T-helper 1 cell treated with Interleukin-12 subunit alpha and Interleukin-12 subunit beta and Interleukin-4 antibody, amounts not matched to agents 30 μg/mL and 1 μg/mL, for 36 hours (primary cell): ENCODE measurements around the gene RAB34.

Source experiments
- H3K27ac Mint-ChIP-seq: one replicate; pipeline ENCODE4 v1.8.0; 2021; ENCODE audit warnings: mild to moderate bottlenecking, mixed read lengths
- H3K27me3 Mint-ChIP-seq: one replicate; pipeline ENCODE4 v1.8.0; 2021; ENCODE audit warnings: low read depth, mixed read lengths
- H3K36me3 Mint-ChIP-seq: one replicate; pipeline ENCODE4 v1.8.0; 2021; ENCODE audit warnings: low read depth, mixed read lengths
- H3K4me1 Mint-ChIP-seq: one replicate; pipeline ENCODE4 v1.8.0; 2021; ENCODE audit warnings: low read depth, mixed read lengths
- H3K4me3 Mint-ChIP-seq: one replicate; pipeline ENCODE4 v1.8.0; 2021; ENCODE audit warnings: mild to moderate bottlenecking, moderate library complexity, mixed read lengths
- H3K9me3 Mint-ChIP-seq: one replicate; pipeline ENCODE4 v1.8.0; 2021; ENCODE audit warnings: mixed read lengths

Gene RAB34

GRCh38 chr17:28749516-28750177 is 32.0 kb upstream of the RAB34 start:
- no peaks in the 10 kb centered on the region for H3K9me3 Mint-ChIP-seq
- H3K36me3 Mint-ChIP-seq = peaks cover 6% of the 10 kb centered on the region
- H3K4me1 Mint-ChIP-seq = peaks cover 21% of the 10 kb centered on the region
- no peaks in the 10 kb centered on the region for H3K27me3 Mint-ChIP-seq
- H3K27ac Mint-ChIP-seq = no peak overlapping the region
- H3K4me3 Mint-ChIP-seq = no peak overlapping the region

- Mint-ChIP-seq H3K4me1 (peaks cover 21% of the 10 kb centered on the region), H3K4me3 (peak overlapping the region; percentile 33), H3K9me3 (no peaks in the 10 kb centered on the region), H3K27me3 (no peaks in the 10 kb centered on the region), H3K27ac (peak overlapping the region; percentile 78), H3K36me3 (peaks cover 6% of the 10 kb centered on the region)
Observed at GRCh38 chr17:28748852-28749515, 31.3 kb upstream of the RAB34 start.

GRCh38 chr17:28747801-28748750 is 30.4 kb upstream of the RAB34 start:
- H3K4me1 Mint-ChIP-seq = peaks cover 23% of the 10 kb centered on the region
- H3K27ac Mint-ChIP-seq = peak overlapping the region; percentile 78
- H3K4me3 Mint-ChIP-seq = no peak overlapping the region
- H3K9me3 Mint-ChIP-seq = no peaks in the 10 kb centered on the region
- H3K27me3 Mint-ChIP-seq = no peaks in the 10 kb centered on the region
- peaks cover 6% of the 10 kb centered on the region for H3K36me3 Mint-ChIP-seq

DNA sequence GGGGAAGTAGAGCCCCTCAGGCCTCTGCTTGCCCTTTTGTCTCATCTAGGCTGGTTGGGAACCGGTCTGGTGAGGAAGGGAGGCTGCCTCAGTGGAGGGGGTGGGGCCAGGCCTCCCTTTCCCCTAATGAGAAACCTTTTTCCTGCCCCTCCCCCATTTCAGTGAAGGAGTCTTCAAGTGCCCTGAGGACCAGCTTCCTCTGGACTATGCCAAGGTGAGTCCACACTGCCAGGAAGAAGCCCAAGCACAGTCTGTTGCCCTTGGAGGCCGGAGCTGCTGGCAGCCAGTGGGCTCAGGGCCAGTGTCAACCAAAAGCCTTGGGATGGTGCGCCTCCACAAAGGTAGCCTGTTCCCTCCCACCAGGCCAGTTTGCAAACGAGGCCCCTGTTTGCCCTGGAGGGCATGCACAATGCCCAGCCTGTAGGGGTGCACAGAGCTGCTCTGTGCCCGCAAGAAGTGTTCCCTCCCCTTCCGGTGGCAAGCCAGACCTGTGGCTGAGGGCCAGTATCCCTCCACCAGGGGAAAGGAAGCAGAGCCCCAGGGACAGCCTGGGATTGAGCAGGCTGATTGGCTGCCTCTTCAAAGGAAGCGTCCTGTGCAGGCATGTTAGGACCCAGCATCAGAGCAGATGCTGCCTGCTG is 29.5 kb upstream of the RAB34 start:
- no peak overlapping the region for H3K27ac Mint-ChIP-seq
- no peak overlapping the region for H3K4me3 Mint-ChIP-seq
- H3K27me3 Mint-ChIP-seq = no peaks in the 10 kb centered on the region
- H3K4me1 Mint-ChIP-seq = peaks cover 22% of the 10 kb centered on the region
- H3K36me3 Mint-ChIP-seq = peaks cover 6% of the 10 kb centered on the region
- H3K9me3 Mint-ChIP-seq = no peaks in the 10 kb centered on the region

DNA sequence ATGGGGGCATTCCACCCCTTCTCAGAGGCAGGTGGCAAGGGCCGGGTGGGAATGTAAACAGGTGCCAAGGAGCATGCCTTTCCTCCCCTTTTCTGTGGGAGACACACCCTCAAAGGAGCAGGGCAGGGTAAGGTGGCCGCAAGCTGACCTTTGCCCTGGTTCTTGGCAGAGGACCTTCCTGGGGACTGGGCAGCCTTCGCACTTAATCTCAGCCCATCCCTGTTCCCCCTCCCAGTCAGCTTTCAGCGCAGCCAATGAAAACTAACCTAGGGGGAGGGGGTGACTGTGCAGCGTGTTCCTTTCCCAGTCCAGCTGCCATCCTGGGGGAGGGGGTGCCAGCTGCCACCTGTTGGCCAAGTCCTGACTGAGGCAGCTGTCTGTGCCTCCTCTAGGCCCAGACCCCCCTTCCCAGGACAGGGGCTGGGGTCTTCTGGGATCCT is 29.0 kb upstream of the RAB34 start:
- Mint-ChIP-seq H3K4me1 (peaks cover 24% of the 10 kb centered on the region), H3K27me3 (no peaks in the 10 kb centered on the region), H3K36me3 (peaks cover 6% of the 10 kb centered on the region), H3K9me3 (no peaks in the 10 kb centered on the region), H3K4me3 (peak overlapping the region; percentile 90), H3K27ac (no peak overlapping the region)

GRCh38 chr17:28745786-28746411 is 28.2 kb upstream of the RAB34 start:
- Mint-ChIP-seq H3K36me3 (peaks cover 6% of the 10 kb centered on the region), H3K27me3 (no peaks in the 10 kb centered on the region), H3K9me3 (no peaks in the 10 kb centered on the region), H3K4me3 (peak overlapping the region; percentile 90), H3K27ac (peak overlapping the region; percentile 87), H3K4me1 (peaks cover 26% of the 10 kb centered on the region)

GRCh38 chr17:28744972-28745785 is 27.5 kb upstream of the RAB34 start:
- H3K27me3 Mint-ChIP-seq = no peaks in the 10 kb centered on the region
- H3K36me3 Mint-ChIP-seq = peaks cover 6% of the 10 kb centered on the region
- H3K9me3 Mint-ChIP-seq = no peaks in the 10 kb centered on the region
- peak overlapping the region; percentile 87 for H3K27ac Mint-ChIP-seq
- peaks cover 25% of the 10 kb centered on the region for H3K4me1 Mint-ChIP-seq
- H3K4me3 Mint-ChIP-seq = peak overlapping the region; percentile 90

DNA sequence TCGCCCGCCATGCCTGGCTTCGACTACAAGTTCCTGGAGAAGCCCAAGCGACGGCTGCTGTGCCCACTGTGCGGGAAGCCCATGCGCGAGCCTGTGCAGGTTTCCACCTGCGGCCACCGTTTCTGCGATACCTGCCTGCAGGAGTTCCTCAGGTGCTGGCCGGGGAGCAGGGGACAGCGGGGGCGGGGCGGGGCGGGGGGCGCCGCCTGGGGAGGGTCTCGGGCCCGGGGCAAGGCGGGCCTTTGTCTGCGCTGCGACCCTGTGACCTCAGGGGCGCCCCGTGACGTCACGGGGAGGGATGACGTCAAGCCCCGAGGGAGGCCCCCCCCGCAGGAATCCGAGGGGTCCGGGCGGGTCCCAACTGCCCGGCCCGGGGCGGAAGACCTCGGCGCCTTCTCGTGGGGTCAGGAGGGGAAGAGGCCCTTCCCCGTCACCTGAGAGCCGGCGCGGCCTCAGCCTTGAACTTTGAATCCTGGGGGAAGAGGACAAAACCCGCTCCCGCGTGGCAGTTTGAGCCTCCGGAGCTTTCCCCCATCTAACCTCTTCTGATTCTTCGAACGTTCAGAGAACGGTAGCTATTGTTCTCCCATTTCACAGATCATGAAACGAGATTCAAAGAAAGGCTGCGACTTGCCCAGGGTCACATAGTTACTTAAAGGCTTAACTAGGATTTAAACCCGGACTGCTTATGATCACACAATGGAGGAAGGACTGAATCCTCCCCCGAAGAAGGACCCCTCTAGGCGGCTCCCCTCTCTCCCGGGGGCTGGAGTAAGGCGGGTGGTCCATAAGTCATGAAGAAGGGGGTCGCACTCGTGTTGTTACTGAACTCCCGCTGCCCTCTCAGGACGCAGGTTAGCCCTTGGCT is 26.7 kb upstream of the RAB34 start:
- Mint-ChIP-seq H3K4me1 (peaks cover 24% of the 10 kb centered on the region), H3K36me3 (peaks cover 8% of the 10 kb centered on the region), H3K27ac (peak overlapping the region; percentile 87), H3K27me3 (no peaks in the 10 kb centered on the region), H3K4me3 (peak overlapping the region; percentile 90), H3K9me3 (no peaks in the 10 kb centered on the region)

GRCh38 chr17:28743243-28744103 is 25.8 kb upstream of the RAB34 start, which contains the start of gene TRAF4:
TRAF4 (plus strand) TSS chr17:28744011; CDS start chr17:28744113, 102 bp downstream.
- peak within 1 kb of the TSS; percentile 90 for H3K4me3 Mint-ChIP-seq
- no peaks in the 10 kb centered on the region for H3K27me3 Mint-ChIP-seq
- H3K9me3 Mint-ChIP-seq = no peaks in the 10 kb centered on the region
- peaks cover 3% of the 10 kb centered on the region for H3K36me3 Mint-ChIP-seq
- H3K4me1 Mint-ChIP-seq = peaks cover 30% of the 10 kb centered on the region
- H3K27ac Mint-ChIP-seq = peak within 1 kb of the TSS; percentile 87

- Mint-ChIP-seq H3K9me3 (no peaks in the 10 kb centered on the region), H3K4me3 (no peak overlapping the region), H3K36me3 (peaks cover 8% of the 10 kb centered on the region), H3K4me1 (peaks cover 31% of the 10 kb centered on the region), H3K27me3 (no peaks in the 10 kb centered on the region), H3K27ac (no peak overlapping the region)
Observed at GRCh38 chr17:28741358-28742349, 24.0 kb upstream of the RAB34 start.
